Measurements from ENCODE around the gene HKDC1. TPM values are rescaled to one million over a fixed set of nuclear protein-coding genes. Genes with fewer than 3 reads are reported as not detected.

The HKDC1 gene
- total and polyA plus RNA-seq, 2 donors (not counting 1 experiment from before 2014, with no cell fraction given): 0.01 TPM; not detected in 1

DNA sequence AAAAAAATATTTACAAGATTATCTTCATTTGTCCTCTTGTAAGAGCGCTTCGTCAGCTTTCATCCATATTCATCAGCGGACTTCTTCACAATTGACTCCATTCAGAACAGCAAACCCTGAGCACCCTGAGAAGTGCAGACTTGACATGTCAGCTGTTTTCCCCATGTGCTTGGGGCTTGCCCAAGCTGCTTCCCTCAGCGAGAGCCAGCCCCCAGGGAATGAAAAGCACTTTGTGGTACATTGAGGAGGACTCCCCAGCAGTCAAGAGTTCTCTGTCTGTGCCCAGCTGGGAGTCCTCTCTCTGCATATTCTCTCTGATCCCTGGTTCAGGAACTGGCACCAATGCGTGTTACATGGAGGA, 22.7 kb downstream of the HKDC1 start:
- H2AFZ ChIP-seq (ENCODE audit: insufficient read depth, low read depth, low read length, poor library complexity, severe bottlenecking): no peak overlapping the region
- DNase-seq: no peak
- H3K4me1 ChIP-seq (ENCODE audit: control insufficient read depth in 2 of 2, insufficient read depth in 2 of 2, low read length in 2 of 2): peaks cover 0 to under 1% of the 10 kb centered on the region in 2 donors
- no peak overlapping the region for H3K4me3 Mint-ChIP-seq
- no peak overlapping the region for H3K27ac ChIP-seq (ENCODE audit: low read length in 2 of 2)
- no peak overlapping the region for H3K4me2 ChIP-seq (replicated peaks; ENCODE audit: low read depth, low read length, poor library complexity, severe bottlenecking)
- H3K79me2 ChIP-seq (ENCODE audit: control insufficient read depth, insufficient read depth, low read length): no peaks in the 10 kb centered on the region
- no peaks in the 10 kb centered on the region for H3K9me3 ChIP-seq (ENCODE audit: control extremely low read depth in 1 of 3, control insufficient read depth in 2 of 3, insufficient read depth in 1 of 3, low read length in 2 of 3)
- intact Hi-C loops (cut with micrococcal nuclease): no loop called here
- ChIA-PET POLR2A (interaction anchor here (0.6 kb wide), 1 partner anchor 403 kb away, joined by 4 read pairs; no protein-coding TSS in a partner anchor), CTCF (interaction anchor here (1.4 to 13.2 kb wide), 3 partner anchors 14 to 165 kb away, joined by 5 to 281 read pairs (median 7); no protein-coding TSS in a partner anchor)
- H3K9ac ChIP-seq (ENCODE audit: low read length): no peak overlapping the region
- no peaks in the 10 kb centered on the region for H4K20me1 ChIP-seq (ENCODE audit: control insufficient read depth, insufficient read depth, low read length, poor library complexity, severe bottlenecking)
- no peaks in the 10 kb centered on the region for H3K27me3 ChIP-seq (replicated peaks in 1 of 4; ENCODE audit: control extremely low read depth in 1 of 4, control insufficient read depth in 3 of 4, insufficient read depth in 4 of 4, low read length in 3 of 4)
- 57% methylated on average over 3 of the region's 5 CpGs for WGBS (ENCODE audit: insufficient coverage)
- H3K36me3 ChIP-seq (replicated peaks in 1 of 2; ENCODE audit: control extremely low read depth in 1 of 2, control insufficient read depth in 1 of 2, extremely low read depth in 1 of 2, insufficient read depth in 2 of 2, low read length in 1 of 2): no peaks in the 10 kb centered on the region
- H3K27me3 Mint-ChIP-seq: no peaks in the 10 kb centered on the region
- H3K27ac Mint-ChIP-seq: no peak overlapping the region
- H3K4me3 ChIP-seq (ENCODE audit: control extremely low read depth in 1 of 5, extremely low read depth in 1 of 5, insufficient read depth in 1 of 5, low read depth in 2 of 5, low read length in 4 of 5): no peak overlapping the region
- TF ChIP-seq EZH2 (IDR thresholded peaks at IDR 0.05; ENCODE audit: borderline replicate concordance, insufficient read depth, low read depth, low read length, poor library complexity, severe bottlenecking): no peak
- ATAC-seq (ENCODE audit: low read depth): no peak
- no peaks in the 10 kb centered on the region for H3K9me3 Mint-ChIP-seq (ENCODE audit: insufficient read depth)
- H3K4me1 Mint-ChIP-seq: no peaks in the 10 kb centered on the region

DNA sequence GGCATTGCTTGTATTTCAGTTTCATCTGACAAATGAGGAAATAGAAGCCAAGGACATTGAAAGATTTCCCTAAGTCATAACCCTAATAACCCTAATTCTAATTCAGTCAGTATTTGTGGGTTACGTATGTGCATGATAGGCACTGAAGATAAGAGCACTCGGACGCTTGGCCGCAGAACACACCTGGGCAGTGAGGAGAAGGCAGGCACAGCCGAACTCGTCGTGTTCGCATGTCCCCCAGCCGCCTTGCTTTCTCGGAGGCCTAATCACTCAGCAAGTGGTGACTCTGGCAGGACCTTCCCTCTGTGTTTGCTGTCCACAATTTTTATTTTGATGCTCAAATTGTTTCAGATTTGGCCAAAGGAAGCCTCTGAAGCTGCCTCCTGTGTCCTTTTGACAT, 23.7 kb downstream of the HKDC1 start:
- no peak for TF ChIP-seq EZH2 (IDR thresholded peaks at IDR 0.05; ENCODE audit: borderline replicate concordance, insufficient read depth, low read depth, low read length, poor library complexity, severe bottlenecking)
- TF ChIP-seq, protein P1, sequence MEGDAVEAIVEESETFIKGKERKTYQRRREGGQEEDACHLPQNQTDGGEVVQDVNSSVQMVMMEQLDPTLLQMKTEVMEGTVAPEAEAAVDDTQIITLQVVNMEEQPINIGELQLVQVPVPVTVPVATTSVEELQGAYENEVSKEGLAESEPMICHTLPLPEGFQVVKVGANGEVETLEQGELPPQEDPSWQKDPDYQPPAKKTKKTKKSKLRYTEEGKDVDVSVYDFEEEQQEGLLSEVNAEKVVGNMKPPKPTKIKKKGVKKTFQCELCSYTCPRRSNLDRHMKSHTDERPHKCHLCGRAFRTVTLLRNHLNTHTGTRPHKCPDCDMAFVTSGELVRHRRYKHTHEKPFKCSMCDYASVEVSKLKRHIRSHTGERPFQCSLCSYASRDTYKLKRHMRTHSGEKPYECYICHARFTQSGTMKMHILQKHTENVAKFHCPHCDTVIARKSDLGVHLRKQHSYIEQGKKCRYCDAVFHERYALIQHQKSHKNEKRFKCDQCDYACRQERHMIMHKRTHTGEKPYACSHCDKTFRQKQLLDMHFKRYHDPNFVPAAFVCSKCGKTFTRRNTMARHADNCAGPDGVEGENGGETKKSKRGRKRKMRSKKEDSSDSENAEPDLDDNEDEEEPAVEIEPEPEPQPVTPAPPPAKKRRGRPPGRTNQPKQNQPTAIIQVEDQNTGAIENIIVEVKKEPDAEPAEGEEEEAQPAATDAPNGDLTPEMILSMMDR (IDR thresholded peaks at IDR 0.05): no peak
- no peak overlapping the region for H2AFZ ChIP-seq (ENCODE audit: insufficient read depth, low read depth, low read length, poor library complexity, severe bottlenecking)
- Mint-ChIP-seq H3K27me3 (no peaks in the 10 kb centered on the region), H3K4me3 (no peak overlapping the region), H3K27ac (no peak overlapping the region), H3K4me1 (no peaks in the 10 kb centered on the region), H3K9me3 (ENCODE audit: insufficient read depth) (no peaks in the 10 kb centered on the region)
- POLR2A ChIA-PET: no interaction called here
- intact Hi-C loops (cut with micrococcal nuclease): no loop called here
- H3K36me3 ChIP-seq (replicated peaks in 1 of 2; ENCODE audit: control extremely low read depth in 1 of 2, control insufficient read depth in 1 of 2, extremely low read depth in 1 of 2, insufficient read depth in 2 of 2, low read length in 1 of 2): no peaks in the 10 kb centered on the region
- no peaks in the 10 kb centered on the region for H3K79me2 ChIP-seq (ENCODE audit: control insufficient read depth, insufficient read depth, low read length)
- H3K9ac ChIP-seq (ENCODE audit: low read length): no peak overlapping the region
- H3K4me1 ChIP-seq (ENCODE audit: control insufficient read depth in 2 of 2, insufficient read depth in 2 of 2, low read length in 2 of 2): no peaks in the 10 kb centered on the region
- no peaks in the 10 kb centered on the region for H3K9me3 ChIP-seq (ENCODE audit: control extremely low read depth in 1 of 3, control insufficient read depth in 2 of 3, insufficient read depth in 1 of 3, low read length in 2 of 3)
- no peak overlapping the region for H3K4me2 ChIP-seq (replicated peaks; ENCODE audit: low read depth, low read length, poor library complexity, severe bottlenecking)
- DNase-seq (no peak), ATAC-seq (ENCODE audit: low read depth) (no peak)
- no peak overlapping the region for H3K4me3 ChIP-seq (ENCODE audit: control extremely low read depth in 1 of 5, extremely low read depth in 1 of 5, insufficient read depth in 1 of 5, low read depth in 2 of 5, low read length in 4 of 5)
- H3K27ac ChIP-seq (ENCODE audit: low read length in 2 of 2): no peak overlapping the region
- CTCF ChIA-PET: interaction anchor here (1.4 to 13.2 kb wide), 2 partner anchors 148 to 164 kb away, joined by 5 to 281 read pairs; no protein-coding TSS in a partner anchor
- no peaks in the 10 kb centered on the region for H4K20me1 ChIP-seq (ENCODE audit: control insufficient read depth, insufficient read depth, low read length, poor library complexity, severe bottlenecking)
- H3K27me3 ChIP-seq (replicated peaks in 1 of 4; ENCODE audit: control extremely low read depth in 1 of 4, control insufficient read depth in 3 of 4, insufficient read depth in 4 of 4, low read length in 3 of 4): no peaks in the 10 kb centered on the region
- WGBS (ENCODE audit: insufficient coverage): 95% methylated on average over 10 of the region's 10 CpGs
